HEK293 (cell line): ENCODE measurements around the gene SERTAD1.

Experiments used
- CTCF ChIA-PET: fragments of 350-600 bp; formaldehyde crosslinking; extraction: SDS; loops from one replicate; lab custom pipeline; 2021; ENCODE audit warnings: antibody characterized with exemption; lab: Yijun Ruan, JAX
- POLR2A ChIA-PET: fragments of 300-600 bp; formaldehyde crosslinking; extraction: SDS; loops from one replicate; lab custom pipeline; 2020; ENCODE audit warnings: antibody characterized with exemption, inconsistent platforms; lab: Yijun Ruan, JAX
- H3K27ac ChIP-seq: fragments of 200-500 bp; sonication (Bioruptor generic); 2 replicates; pipeline ENCODE4 v1.5.1; 2014; ENCODE audit warnings: low read depth, low read length, control low read depth, inconsistent platforms; ENCODE audit errors: extremely low read depth
- H3K36me3 ChIP-seq, 2 experiments: fragments of 200-500 bp in 1 of 2; sonication (Bioruptor generic) in 1 of 2; 1 replicate in 1 of 2; 2 replicates in 1 of 2; pipeline ENCODE4 v1.5.1; 2014 to 2017; ENCODE audit warnings: inconsistent platforms in 2 of 2, low read length in 2 of 2; ENCODE audit not compliant: control insufficient read depth in 2 of 2, insufficient read depth in 1 of 2
- H3K4me1 ChIP-seq: fragments of 200-500 bp; sonication (Bioruptor generic); 2 replicates; pipeline ENCODE4 v1.5.1; 2014; ENCODE audit warnings: mild to moderate bottlenecking, low read length, inconsistent platforms; ENCODE audit not compliant: control insufficient read depth, insufficient read depth
- H3K4me3 ChIP-seq: 2 replicates; pipeline ENCODE4 v1.5.1; 2011; ENCODE audit warnings: low read depth, mild to moderate bottlenecking, control low read depth, low read length, moderate library complexity
- H3K9me3 ChIP-seq: fragments of 200-500 bp; sonication (Bioruptor generic); 2 replicates; pipeline ENCODE4 v1.5.1; 2014; ENCODE audit warnings: low read depth, low read length, inconsistent platforms; ENCODE audit not compliant: control insufficient read depth, insufficient read depth
- GFI1B ChIP-seq: fragments of 450-650 bp; formaldehyde crosslinking; IDR thresholded peaks from 2 replicates; pipeline ENCODE4 v1.5.1; 2016; ENCODE audit warnings: missing biosample characterization, missing genetic modification characterization
- MYNN ChIP-seq: fragments of 450-650 bp; formaldehyde crosslinking; IDR thresholded peaks from 2 replicates; pipeline ENCODE4 v1.5.1; 2016; ENCODE audit warnings: missing biosample characterization, missing genetic modification characterization, borderline replicate concordance
- PRDM10 ChIP-seq: fragments of 450-650 bp; formaldehyde crosslinking; IDR thresholded peaks from 2 replicates; pipeline ENCODE4 v1.5.1; 2016; ENCODE audit warnings: missing biosample characterization, missing genetic modification characterization
- PRDM6 ChIP-seq: fragments of 450-650 bp; formaldehyde crosslinking; IDR thresholded peaks from 2 replicates; pipeline ENCODE4 v1.5.1; 2017; ENCODE audit warnings: missing biosample characterization, missing genetic modification characterization
- SETDB1 ChIP-seq: IDR thresholded peaks from one replicate; pipeline ENCODE4 v1.6.1; 2017; ENCODE audit warnings: mild to moderate bottlenecking, low read length, moderate library complexity, mixed read lengths; ENCODE audit not compliant: insufficient read length
- TRIM28 ChIP-seq: IDR thresholded peaks from 2 replicates; pipeline ENCODE4 v1.6.1; 2011; ENCODE audit warnings: low read length, control low read depth, borderline replicate concordance
- ZFP3 ChIP-seq: fragments of 450-650 bp; formaldehyde crosslinking; IDR thresholded peaks from 2 replicates; pipeline ENCODE4 v1.5.1; 2016; ENCODE audit warnings: low read depth, missing biosample characterization, missing genetic modification characterization
- ZFP41 ChIP-seq: fragments of 450-650 bp; formaldehyde crosslinking; IDR thresholded peaks from 2 replicates; pipeline ENCODE4 v1.5.1; 2016; ENCODE audit warnings: missing biosample characterization, missing genetic modification characterization, borderline replicate concordance
- ZFP69B ChIP-seq: fragments of 450-650 bp; formaldehyde crosslinking; IDR thresholded peaks from 2 replicates; pipeline ENCODE4 v1.5.1; 2016; ENCODE audit warnings: missing biosample characterization, missing genetic modification characterization
- ZNF157 ChIP-seq: fragments of 450-650 bp; formaldehyde crosslinking; IDR thresholded peaks from 2 replicates; pipeline ENCODE4 v1.5.1; 2016; ENCODE audit warnings: missing biosample characterization, missing genetic modification characterization
- ZNF174 ChIP-seq: fragments of 450-650 bp; formaldehyde crosslinking; IDR thresholded peaks from 2 replicates; pipeline ENCODE4 v1.5.0; 2017; ENCODE audit warnings: missing biosample characterization, mild to moderate bottlenecking, missing genetic modification characterization
- ZNF18 ChIP-seq: fragments of 450-650 bp; formaldehyde crosslinking; IDR thresholded peaks from 2 replicates; pipeline ENCODE4 v1.5.1; 2016; ENCODE audit warnings: missing biosample characterization, missing genetic modification characterization
- ZNF223 ChIP-seq: fragments of 450-650 bp; formaldehyde crosslinking; IDR thresholded peaks from 2 replicates; pipeline ENCODE4 v1.5.1; 2016; ENCODE audit warnings: missing biosample characterization, missing genetic modification characterization
- ZNF274 ChIP-seq, 2 experiments: fragments of 200-500 bp in 1 of 2; fragments of 450-650 bp in 1 of 2; sonication (Bioruptor generic) in 1 of 2; formaldehyde crosslinking in 1 of 2; IDR thresholded peaks; 2 replicates each; pipeline versions ENCODE4 v1.5.1 to v1.6.1; 2014 to 2016; ENCODE audit warnings: borderline replicate concordance in 1 of 2, inconsistent platforms in 1 of 2, low read length in 1 of 2, missing biosample characterization in 1 of 2, missing genetic modification characterization in 1 of 2
- ZNF366 ChIP-seq: fragments of 450-650 bp; formaldehyde crosslinking; conservative IDR thresholded peaks from 2 replicates; pipeline ENCODE4 v1.5.1; 2016; ENCODE audit warnings: missing biosample characterization, missing genetic modification characterization
- ZNF416 ChIP-seq: fragments of 450-650 bp; formaldehyde crosslinking; IDR thresholded peaks from 2 replicates; pipeline ENCODE4 v1.5.1; 2016; ENCODE audit warnings: missing biosample characterization, missing genetic modification characterization
- ZNF433 ChIP-seq: fragments of 450-650 bp; formaldehyde crosslinking; IDR thresholded peaks from 2 replicates; pipeline ENCODE4 v1.5.1; 2016; ENCODE audit warnings: missing biosample characterization, missing genetic modification characterization, low read depth
- ZNF488 ChIP-seq: fragments of 450-650 bp; formaldehyde crosslinking; IDR thresholded peaks from 2 replicates; pipeline ENCODE4 v1.5.1; 2016; ENCODE audit warnings: missing biosample characterization, missing genetic modification characterization
- ZNF514 ChIP-seq: fragments of 450-650 bp; formaldehyde crosslinking; IDR thresholded peaks from 2 replicates; pipeline ENCODE4 v1.5.1; 2016; ENCODE audit warnings: missing biosample characterization, missing genetic modification characterization
- ZNF548 ChIP-seq: fragments of 450-650 bp; formaldehyde crosslinking; IDR thresholded peaks from 2 replicates; pipeline ENCODE4 v1.5.1; 2016; ENCODE audit warnings: missing biosample characterization, missing genetic modification characterization
- ZNF571 ChIP-seq: fragments of 450-650 bp; formaldehyde crosslinking; IDR thresholded peaks from 2 replicates; pipeline ENCODE4 v1.5.0; 2017; ENCODE audit warnings: missing biosample characterization, missing genetic modification characterization
- ZNF580 ChIP-seq: fragments of 450-650 bp; formaldehyde crosslinking; IDR thresholded peaks from 2 replicates; pipeline ENCODE4 v1.5.1; 2016; ENCODE audit warnings: missing biosample characterization, missing genetic modification characterization
- ZNF623 ChIP-seq: fragments of 450-650 bp; formaldehyde crosslinking; IDR thresholded peaks from 2 replicates; pipeline ENCODE4 v1.5.1; 2016; ENCODE audit warnings: missing biosample characterization, missing genetic modification characterization
- ZNF658 ChIP-seq: fragments of 450-650 bp; formaldehyde crosslinking; IDR thresholded peaks from 2 replicates; pipeline ENCODE4; 2016; ENCODE audit warnings: missing biosample characterization, missing genetic modification characterization
- ZNF664 ChIP-seq: fragments of 450-650 bp; formaldehyde crosslinking; IDR thresholded peaks from 2 replicates; pipeline ENCODE4 v1.5.1; 2016; ENCODE audit warnings: missing biosample characterization, missing genetic modification characterization
- ZNF704 ChIP-seq: fragments of 450-650 bp; formaldehyde crosslinking; IDR thresholded peaks from 2 replicates; pipeline ENCODE4 v1.5.1; 2016; ENCODE audit warnings: missing biosample characterization, missing genetic modification characterization

Gene SERTAD1

GRCh38 chr19:40453151-40453735 lies 27.5 kb upstream of the SERTAD1 start:
- Histone ChIP-seq H3K36me3 (peaks cover 17 to 25% of the 10 kb centered on the region in 2 experiments; a peak in 2 of 3 replicates), H3K4me3 (no peak overlapping the region), H3K4me1 (no peaks in the 10 kb centered on the region), H3K9me3 (no peaks in the 10 kb centered on the region; the same call in 1 of the 2 replicates), H3K27ac (peak overlapping the region; percentile 41; the same call in 1 of the 2 replicates)
- ChIA-PET POLR2A (interaction anchor here (0.6 to 5.1 kb wide), 5 partner anchors 9 to 118 kb away, joined by 4 to 34 read pairs (median 5); partner anchors contain the start of genes BLVRB and SERTAD3), CTCF (interaction anchor here (0.6 to 7.1 kb wide), 11 partner anchors 8 to 218 kb away, joined by 3 to 98 read pairs (median 6); partner anchors contain the start of gene BLVRB)
- TF ChIP-seq ZNF18 (tag by site-specific recombination) = no peak
- no peak for TF ChIP-seq ZNF571 (tag by site-specific recombination)
- TF ChIP-seq ZNF704 (tag by site-specific recombination) = no peak
- no peak for TF ChIP-seq PRDM6 (tag by site-specific recombination)
- TF ChIP-seq ZNF274 (IDR thresholded peaks at IDR 0.05; ENCODE audit: low read length) = no peak
- TF ChIP-seq ZNF274 (tag by site-specific recombination; IDR thresholded peaks at IDR 0.05; ENCODE audit: borderline replicate concordance) = no peak
- no peak for TF ChIP-seq ZNF623 (tag by site-specific recombination)
- TF ChIP-seq ZNF433 (tag by site-specific recombination) = no peak
- TF ChIP-seq SETDB1 = no peak
- TF ChIP-seq ZNF223 (tag by site-specific recombination) = no peak
- no peak for TF ChIP-seq TRIM28
- TF ChIP-seq ZNF658 = no peak
- no peak for TF ChIP-seq GFI1B (tag by site-specific recombination)
- no peak for TF ChIP-seq ZNF416 (tag by site-specific recombination)
- TF ChIP-seq ZNF174 (tag by site-specific recombination) = no peak
- no peak for TF ChIP-seq ZNF488 (tag by site-specific recombination)
- TF ChIP-seq ZNF157 (tag by site-specific recombination) = no peak
- no peak for TF ChIP-seq ZNF664 (tag by site-specific recombination)
- no peak for TF ChIP-seq ZNF366 (tag by site-specific recombination)
- no peak for TF ChIP-seq ZNF548 (tag by site-specific recombination)
- TF ChIP-seq MYNN = no peak

- ChIA-PET CTCF (interaction anchor here (0.6 to 7.1 kb wide), 5 partner anchors 12 to 147 kb away, joined by 3 to 98 read pairs (median 3); partner anchors contain the start of gene BLVRB), POLR2A (interaction anchor here (0.7 to 5.1 kb wide), 4 partner anchors 8 to 31 kb away, joined by 3 to 34 read pairs (median 12); partner anchors contain the start of genes BLVRB and SERTAD3)
- Histone ChIP-seq H3K27ac (no peak overlapping the region), H3K36me3 (peaks cover 20 to 21% of the 10 kb centered on the region in 2 experiments; a peak in 2 of 3 replicates), H3K4me3 (no peak overlapping the region), H3K9me3 (no peaks in the 10 kb centered on the region; the same call in 1 of the 2 replicates), H3K4me1 (no peaks in the 10 kb centered on the region)
- TF ChIP-seq PRDM10 (tag by site-specific recombination) (0 out of 2 replicates have a peak, but pooled peaks have one; percentile 13), ZNF514 (tag by site-specific recombination) (no peak), ZNF174 (tag by site-specific recombination) (no peak), ZNF580 (tag by site-specific recombination) (no peak), ZFP41 (tag by site-specific recombination) (no peak), ZFP3 (tag by site-specific recombination) (no peak), ZFP69B (tag by site-specific recombination) (no peak)
Measured at GRCh38 chr19:40452016-40452415, 26.2 kb upstream of the SERTAD1 start.
